ENCODE data around the gene CDC42BPG. TPM values are rescaled to one million over a fixed set of nuclear protein-coding genes. Genes with fewer than 3 reads are reported as not detected.
A peak's percentile ranks its signal among the peaks of the same experiment; 100 is the strongest.

Gene CDC42BPG
- total RNA-seq, 2 donors from 2014 or later = 0.37 to 0.71 TPM

DNA sequence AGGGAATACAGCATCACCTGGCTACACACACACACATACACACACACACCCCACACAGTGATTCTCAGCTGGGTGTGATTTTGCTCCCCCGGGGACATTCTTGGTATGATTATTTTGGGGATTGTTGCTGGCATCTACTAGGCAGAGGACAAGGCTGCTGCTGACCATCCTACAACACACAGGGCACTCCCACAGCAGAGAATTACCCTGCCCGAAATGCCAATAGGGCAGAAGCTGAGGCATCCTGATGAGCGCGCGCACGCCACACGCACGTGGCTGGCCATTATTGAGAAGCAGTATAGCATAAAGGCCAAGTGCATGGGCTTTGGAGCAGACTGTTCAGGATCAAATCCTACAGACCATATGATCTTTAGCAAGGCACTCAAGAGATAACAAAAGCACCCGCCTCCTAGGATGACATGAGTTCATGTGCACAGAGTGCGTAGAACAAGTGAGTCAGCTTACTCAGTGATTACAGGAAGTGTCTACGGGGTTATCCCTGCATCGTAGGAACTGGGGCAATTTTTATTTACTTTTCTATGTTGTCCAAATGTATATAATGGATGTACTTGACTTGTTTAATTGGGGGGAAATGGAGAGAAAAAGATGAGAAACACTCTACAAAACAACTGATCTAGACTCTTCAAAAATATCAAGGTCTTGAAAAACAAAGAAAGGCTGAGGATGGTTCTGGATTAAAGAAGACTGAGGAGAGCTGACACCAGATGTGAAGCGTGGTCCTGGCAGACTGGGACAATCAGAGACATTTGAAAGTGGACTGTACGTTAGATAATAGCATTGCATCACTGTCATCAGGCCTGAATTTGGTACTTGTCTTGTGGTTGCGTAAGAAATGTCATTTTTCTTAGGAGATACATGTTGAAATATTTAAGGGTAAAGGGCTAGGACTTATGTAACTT is 41.2 kb upstream of the CDC42BPG start:
- Mint-ChIP-seq H3K4me1 (peaks cover 22% of the 10 kb centered on the region), H3K4me3 (peak overlapping the region; percentile 65)

GRCh38 chr11:64884019-64884418 is 39.6 kb upstream of the CDC42BPG start:
- H3K9me3 Mint-ChIP-seq = no peaks in the 10 kb centered on the region
- no peaks in the 10 kb centered on the region for H3K36me3 Mint-ChIP-seq (ENCODE audit: low read depth)
- no peak for ATAC-seq (replicated peaks)
- H3K4me1 Mint-ChIP-seq = peaks cover 30% of the 10 kb centered on the region
- H3K27ac Mint-ChIP-seq = peak overlapping the region; percentile 58
- no peak overlapping the region for H3K4me3 Mint-ChIP-seq
- H3K27me3 Mint-ChIP-seq = no peaks in the 10 kb centered on the region

More for the DNA sequence above, 41.2 kb upstream of the CDC42BPG start:
- Mint-ChIP-seq H3K27ac (peak overlapping the region; percentile 76), H3K9me3 (no peaks in the 10 kb centered on the region), H3K27me3 (no peaks in the 10 kb centered on the region), H3K36me3 (ENCODE audit: low read depth) (no peaks in the 10 kb centered on the region)
- ATAC-seq (replicated peaks) = peak; percentile 90

DNA sequence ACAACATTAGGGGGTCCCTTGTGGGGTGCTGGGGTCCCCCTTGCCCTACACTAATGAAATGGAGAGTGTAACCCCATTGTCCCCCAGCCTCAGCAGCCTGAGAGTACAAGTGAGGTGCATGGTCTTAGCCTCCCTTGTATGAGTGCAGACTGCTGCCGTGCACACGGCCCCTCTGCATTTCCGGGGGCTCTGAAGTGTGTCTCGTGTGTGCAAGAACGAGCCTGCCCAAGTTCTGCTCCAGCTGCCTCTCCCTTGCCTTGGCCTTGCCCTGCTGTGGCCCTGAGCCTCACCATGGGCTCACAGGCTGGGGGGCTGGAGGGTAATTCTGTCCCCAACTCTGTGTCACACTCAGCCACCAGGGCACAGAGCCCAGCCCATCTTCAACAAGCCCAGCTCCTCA is 39.1 kb upstream of the CDC42BPG start:
- H3K4me1 Mint-ChIP-seq = peaks cover 32% of the 10 kb centered on the region
- no peak for ATAC-seq (replicated peaks)
- no peak overlapping the region for H3K27ac Mint-ChIP-seq

DNA sequence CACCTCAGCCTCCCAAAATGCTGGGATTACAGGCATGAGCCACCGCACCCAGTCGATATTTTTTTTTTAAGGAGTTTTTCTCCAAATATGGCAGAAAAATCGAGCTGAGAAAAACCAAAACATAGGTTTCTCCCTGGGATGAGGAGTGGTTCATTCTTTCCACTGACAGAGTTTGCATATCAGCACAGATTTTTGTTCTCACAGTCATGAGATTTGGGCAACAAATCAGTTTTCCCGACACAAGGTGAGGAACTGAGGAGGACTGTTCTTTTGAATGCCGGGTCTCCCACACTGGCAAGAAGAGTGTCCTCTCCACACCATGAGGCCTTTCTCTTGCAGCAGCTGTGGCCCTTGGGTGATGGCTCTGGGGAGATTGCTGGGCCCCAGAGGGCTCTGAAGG is 37.8 kb upstream of the CDC42BPG start:
- no peaks in the 10 kb centered on the region for H3K27me3 Mint-ChIP-seq
- no peak overlapping the region for H3K27ac Mint-ChIP-seq
- H3K36me3 Mint-ChIP-seq (ENCODE audit: low read depth) = peaks cover 10% of the 10 kb centered on the region
- H3K4me3 Mint-ChIP-seq = no peak overlapping the region
- H3K9me3 Mint-ChIP-seq = no peaks in the 10 kb centered on the region
- H3K4me1 Mint-ChIP-seq = peaks cover 29% of the 10 kb centered on the region
- no peak for ATAC-seq (replicated peaks)

More for the DNA sequence above, 39.1 kb upstream of the CDC42BPG start:
- H3K27me3 Mint-ChIP-seq = no peaks in the 10 kb centered on the region
- no peaks in the 10 kb centered on the region for H3K9me3 Mint-ChIP-seq
- no peak overlapping the region for H3K4me3 Mint-ChIP-seq
- H3K36me3 Mint-ChIP-seq (ENCODE audit: low read depth) = no peaks in the 10 kb centered on the region

GRCh38 chr11:64881476-64881875 is 37.0 kb upstream of the CDC42BPG start:
- Mint-ChIP-seq H3K27me3 (no peaks in the 10 kb centered on the region), H3K4me3 (peak overlapping the region; percentile 99), H3K4me1 (peaks cover 35% of the 10 kb centered on the region), H3K36me3 (ENCODE audit: low read depth) (peaks cover 17% of the 10 kb centered on the region), H3K9me3 (no peaks in the 10 kb centered on the region), H3K27ac (no peak overlapping the region)
- no peak for ATAC-seq (replicated peaks)

DNA sequence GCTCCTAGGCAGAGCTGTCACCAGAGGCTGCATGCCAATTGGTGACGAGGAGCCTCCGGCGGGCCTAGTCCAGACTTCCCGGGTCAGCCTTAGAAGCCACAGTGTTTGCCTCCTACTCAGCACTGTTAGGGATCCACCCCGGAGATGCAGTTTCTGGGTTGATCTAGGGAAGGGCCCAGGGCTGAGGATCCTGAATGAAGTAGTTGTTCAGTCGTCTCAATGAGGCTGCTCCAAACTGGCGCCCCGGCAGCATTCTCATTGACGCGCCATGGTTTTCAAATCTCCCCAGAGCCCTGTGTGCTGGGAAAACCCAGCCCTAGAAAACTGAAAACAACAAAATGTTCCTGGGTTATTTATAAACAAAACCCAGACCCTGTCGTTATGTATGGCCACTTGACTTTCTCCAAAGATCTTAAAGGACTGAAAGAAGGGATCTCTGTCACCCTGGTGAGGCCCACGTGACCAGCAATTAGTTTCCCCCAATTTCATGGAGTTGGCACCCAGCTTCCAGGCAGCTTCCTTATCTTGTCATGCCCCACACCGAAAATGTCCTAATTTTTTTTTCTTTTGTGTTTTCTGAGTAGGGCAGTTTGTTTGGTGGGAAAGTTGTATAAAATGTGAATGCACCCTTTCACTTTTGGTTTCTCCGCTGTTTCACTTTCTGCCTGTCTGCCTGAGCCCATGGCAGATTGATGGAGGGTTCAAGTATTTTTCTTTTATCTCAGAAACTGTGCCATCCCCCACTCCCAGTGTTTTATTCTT is 36.0 kb upstream of the CDC42BPG start:
- Mint-ChIP-seq H3K4me3 (peak overlapping the region; percentile 99), H3K4me1 (peaks cover 36% of the 10 kb centered on the region)

GRCh38 chr11:64879244-64879900 is 34.9 kb upstream of the CDC42BPG start:
- Mint-ChIP-seq H3K9me3 (no peaks in the 10 kb centered on the region), H3K27ac (peak overlapping the region; percentile 89), H3K27me3 (no peaks in the 10 kb centered on the region), H3K36me3 (ENCODE audit: low read depth) (peaks cover 38% of the 10 kb centered on the region), H3K4me1 (peaks cover 42% of the 10 kb centered on the region), H3K4me3 (peak overlapping the region; percentile 99)
- ATAC-seq (replicated peaks) = no peak

More for the DNA sequence above, 36.0 kb upstream of the CDC42BPG start:
- Mint-ChIP-seq H3K27me3 (no peaks in the 10 kb centered on the region), H3K27ac (peak overlapping the region; percentile 89), H3K9me3 (no peaks in the 10 kb centered on the region), H3K36me3 (ENCODE audit: low read depth) (peaks cover 28% of the 10 kb centered on the region)
- ATAC-seq (replicated peaks) = no peak

DNA sequence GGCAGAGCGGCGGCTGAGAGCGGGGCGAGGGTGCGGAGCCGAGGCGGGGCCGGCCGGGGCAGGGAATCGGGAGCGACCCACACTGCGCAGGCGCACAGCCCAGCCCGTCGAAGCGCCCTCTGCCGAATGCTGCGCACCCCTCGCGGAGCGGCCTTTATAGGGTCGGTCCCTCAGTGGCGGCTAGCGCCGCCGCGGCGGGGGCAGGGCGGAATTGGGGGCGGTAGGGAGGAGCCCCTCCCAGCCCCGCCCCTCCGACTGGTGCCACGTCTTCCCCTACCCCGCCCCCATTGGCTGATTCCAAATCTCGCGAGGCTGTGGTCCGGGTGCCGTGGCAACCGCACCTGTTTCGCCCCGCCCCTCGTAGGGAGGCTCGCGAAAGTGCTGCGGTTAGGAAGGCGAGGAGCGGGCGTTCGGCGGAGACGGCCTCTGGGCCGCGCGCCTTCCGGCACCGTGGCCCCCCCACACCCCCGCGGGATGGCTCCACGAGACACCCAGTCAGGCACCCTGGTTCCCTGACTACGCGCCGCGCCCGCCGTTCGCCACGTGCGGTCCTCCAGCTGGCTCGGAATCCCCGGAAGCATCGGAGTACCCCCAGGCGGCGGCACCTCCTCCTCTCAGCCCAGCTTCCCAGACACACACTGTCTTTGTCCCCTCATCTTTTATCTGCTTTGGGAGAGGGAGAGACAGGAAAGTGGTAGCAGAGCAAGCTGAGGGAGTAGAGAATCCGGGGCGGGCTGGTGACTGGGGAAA is 34.2 kb upstream of the CDC42BPG start, which contains the start of gene EHD1:
Gene EHD1, minus strand, starts transcription at position 128 of the 750 bp plus-strand sequence. CDS start 157 bp downstream, outside the sequence.
- ATAC-seq (replicated peaks) = peak; percentile 75
- Mint-ChIP-seq H3K9me3 (no peaks in the 10 kb centered on the region), H3K4me1 (peaks cover 44% of the 10 kb centered on the region), H3K36me3 (ENCODE audit: low read depth) (peaks cover 45% of the 10 kb centered on the region), H3K4me3 (peak within 1 kb of the TSS; percentile 99), H3K27ac (peak within 1 kb of the TSS; percentile 89), H3K27me3 (no peaks in the 10 kb centered on the region)

GRCh38 chr11:64878223-64878493 is 33.7 kb upstream of the CDC42BPG start:
- H3K27me3 Mint-ChIP-seq = no peaks in the 10 kb centered on the region
- H3K4me3 Mint-ChIP-seq = peak overlapping the region; percentile 99
- H3K9me3 Mint-ChIP-seq = no peaks in the 10 kb centered on the region
- ATAC-seq (replicated peaks) = peak; percentile 21
- peak overlapping the region; percentile 89 for H3K27ac Mint-ChIP-seq
- peaks cover 51% of the 10 kb centered on the region for H3K36me3 Mint-ChIP-seq (ENCODE audit: low read depth)
- peaks cover 46% of the 10 kb centered on the region for H3K4me1 Mint-ChIP-seq

DNA sequence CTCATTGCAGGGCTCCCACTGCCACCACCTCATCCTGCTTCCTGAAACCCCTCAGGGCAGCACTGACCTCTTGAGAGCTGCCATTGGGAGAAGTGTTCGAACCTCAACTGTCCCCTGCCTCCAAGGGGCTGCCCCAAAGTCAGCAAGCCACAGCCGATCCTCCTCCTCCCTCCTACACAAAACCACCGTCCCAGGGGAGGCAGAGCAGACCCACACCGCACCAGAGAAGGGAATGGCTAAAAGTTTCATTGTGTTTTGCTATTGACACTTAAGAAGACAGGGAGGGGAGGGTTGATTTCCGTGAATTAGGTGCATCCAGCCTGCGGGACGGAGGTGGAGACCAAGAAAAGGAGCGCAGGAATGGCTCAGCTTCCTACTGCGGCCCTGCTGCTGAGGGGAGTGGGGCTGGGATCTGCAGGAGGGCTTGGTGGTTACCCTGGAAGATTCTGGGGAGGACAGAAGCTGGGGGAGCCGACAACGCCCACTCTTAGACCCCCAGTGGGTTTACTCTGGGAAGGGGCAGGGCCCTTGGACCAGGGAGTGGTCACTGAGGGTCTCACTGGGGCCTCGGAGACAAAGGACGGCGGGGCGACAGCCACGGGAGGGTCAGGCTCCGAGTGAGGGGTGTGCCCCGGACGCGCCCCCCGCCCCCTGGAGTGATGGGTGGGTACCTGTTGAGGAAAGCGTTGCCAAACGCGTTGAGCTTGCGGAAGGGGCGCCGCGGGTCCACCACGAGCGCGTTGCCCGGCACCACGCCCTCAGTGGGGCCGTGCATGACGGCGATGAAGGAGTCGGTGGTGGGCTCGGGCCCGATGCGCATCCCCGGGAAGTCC is 33.2 kb upstream of the CDC42BPG start:
- Mint-ChIP-seq H3K27ac (peak overlapping the region; percentile 89), H3K27me3 (no peaks in the 10 kb centered on the region), H3K4me3 (peak overlapping the region; percentile 99), H3K9me3 (no peaks in the 10 kb centered on the region), H3K36me3 (ENCODE audit: low read depth) (peaks cover 56% of the 10 kb centered on the region), H3K4me1 (peaks cover 52% of the 10 kb centered on the region)
- ATAC-seq (replicated peaks) = peak; percentile 15

GRCh38 chr11:64876835-64877341 is 32.4 kb upstream of the CDC42BPG start:
- Mint-ChIP-seq H3K36me3 (ENCODE audit: low read depth) (peaks cover 63% of the 10 kb centered on the region), H3K4me1 (peaks cover 53% of the 10 kb centered on the region), H3K9me3 (no peaks in the 10 kb centered on the region), H3K27me3 (no peaks in the 10 kb centered on the region), H3K4me3 (peak overlapping the region; percentile 99), H3K27ac (peak overlapping the region; percentile 89)
- ATAC-seq (replicated peaks) = no peak

DNA sequence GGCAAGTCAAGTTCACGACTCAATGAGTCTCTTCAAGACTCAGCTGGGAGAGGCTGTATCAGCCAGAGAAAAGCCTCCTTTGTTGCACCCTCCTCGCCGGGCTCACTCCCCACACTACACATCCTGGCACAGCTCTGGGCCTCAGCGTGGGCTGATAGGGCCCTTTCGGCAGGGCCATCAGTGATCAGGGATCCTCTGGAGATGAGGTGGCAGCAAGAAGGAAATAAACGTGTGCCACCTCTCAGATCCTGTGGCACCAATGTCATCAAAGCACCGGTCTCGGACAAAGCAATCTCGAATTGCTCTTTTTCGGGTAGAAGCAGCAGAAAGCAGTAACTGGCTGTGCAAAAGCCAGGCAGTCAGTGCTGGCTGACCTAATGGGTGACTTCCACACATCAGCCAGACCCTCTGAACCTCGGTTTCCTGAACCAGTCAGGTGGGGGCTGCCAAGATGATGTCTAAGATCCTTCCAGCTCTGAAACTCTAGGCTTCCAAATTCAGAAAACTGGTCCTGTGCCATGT is 31.8 kb upstream of the CDC42BPG start:
- Mint-ChIP-seq H3K36me3 (ENCODE audit: low read depth) (peaks cover 69% of the 10 kb centered on the region), H3K4me1 (peaks cover 59% of the 10 kb centered on the region), H3K27ac (peak overlapping the region; percentile 89), H3K4me3 (peak overlapping the region; percentile 99), H3K27me3 (no peaks in the 10 kb centered on the region), H3K9me3 (no peaks in the 10 kb centered on the region)
- peak; percentile 44 for ATAC-seq (replicated peaks)
